Left renal pelvis (tissue), 4 donors: ENCODE results near the gene NEU3. TPM values are rescaled to one million over a fixed set of nuclear protein-coding genes. Genes with fewer than 3 reads are reported as not detected.
"Not testable (repeated sequence)": the region's sequence is repeated elsewhere in the genome, so short reads cannot be mapped to it uniquely, and the experiment has no call there.

ENCODE experiments used
- DNase-seq, 4 donors: peaks; one replicate each; pipeline ENCODE4 v3.0.0-alpha.2; 2013; ENCODE audit warnings: low read depth in 4 of 4, low spot score in 3 of 4
- polyA plus RNA-seq, 4 donors: library from polyadenylated mRNA; unstranded; fragments of 120-200 nt; gene quantifications; one replicate each; pipeline ENCODE4 v1.2.1, GENCODE V29; 2013; ENCODE audit not compliant: insufficient read length in 4 of 4

The NEU3 gene
- polyA plus RNA-seq, 4 donors: 7.9 to 12.5 (median 10.5) TPM

DNA sequence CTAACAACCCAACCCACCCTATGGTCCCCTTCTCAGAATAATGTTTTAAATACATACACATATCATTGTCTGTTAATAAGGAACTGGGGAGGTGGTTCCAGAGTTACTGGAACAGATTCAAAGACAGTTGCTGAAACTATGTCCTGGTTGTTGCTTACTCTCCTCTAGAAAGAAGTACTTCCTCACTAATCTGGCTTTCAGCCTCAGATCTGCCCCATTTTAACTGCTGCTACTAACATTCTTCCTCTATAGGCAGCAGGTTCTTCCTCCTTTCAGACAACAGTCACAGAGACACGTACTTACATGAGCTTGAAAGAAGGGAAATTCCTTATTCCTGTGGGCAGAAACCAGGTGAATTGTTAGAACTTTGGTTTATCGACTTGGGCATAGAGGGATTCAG is 8.1 kb upstream of the NEU3 start:
- DNase-seq: no peak

DNA sequence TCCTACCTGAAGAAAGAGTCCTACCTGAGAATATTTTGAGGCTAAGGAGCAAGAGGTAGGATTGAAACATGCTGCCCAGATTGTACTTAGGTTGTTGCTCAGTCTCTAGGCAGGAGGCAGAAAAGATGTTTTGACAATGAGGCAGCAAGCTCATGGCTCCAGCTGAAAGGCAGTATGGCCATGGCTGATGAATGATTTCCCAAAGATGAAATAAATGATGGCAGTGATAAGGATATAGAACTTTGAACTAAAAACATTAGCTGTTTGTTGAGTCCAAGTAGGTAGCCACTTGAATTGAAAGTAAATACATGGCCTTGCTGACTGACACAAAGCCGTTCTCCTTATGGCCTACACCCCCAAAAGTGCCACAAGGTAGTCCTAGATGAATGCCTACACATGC is 6.8 kb upstream of the NEU3 start:
- no peak for DNase-seq

DNA sequence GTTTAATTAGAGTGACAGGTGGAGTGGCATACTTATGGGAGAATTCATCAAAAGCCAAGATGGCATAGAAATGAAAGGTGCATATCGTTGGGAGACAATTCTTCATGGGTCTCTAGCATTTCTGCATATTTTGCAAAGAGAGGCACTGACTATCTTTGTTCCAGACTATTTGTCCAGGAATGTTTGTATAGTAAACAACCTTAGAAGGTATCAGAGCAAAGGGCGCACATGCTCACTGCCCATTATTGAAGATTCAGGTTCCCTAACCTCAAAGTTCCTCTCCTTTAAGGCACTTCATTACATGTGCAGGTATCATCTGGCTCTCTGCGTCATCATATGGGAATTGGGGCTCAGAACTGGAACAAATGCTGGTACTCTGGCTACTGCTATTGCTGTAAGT is 4.7 kb upstream of the NEU3 start:
- no peak for DNase-seq

DNA sequence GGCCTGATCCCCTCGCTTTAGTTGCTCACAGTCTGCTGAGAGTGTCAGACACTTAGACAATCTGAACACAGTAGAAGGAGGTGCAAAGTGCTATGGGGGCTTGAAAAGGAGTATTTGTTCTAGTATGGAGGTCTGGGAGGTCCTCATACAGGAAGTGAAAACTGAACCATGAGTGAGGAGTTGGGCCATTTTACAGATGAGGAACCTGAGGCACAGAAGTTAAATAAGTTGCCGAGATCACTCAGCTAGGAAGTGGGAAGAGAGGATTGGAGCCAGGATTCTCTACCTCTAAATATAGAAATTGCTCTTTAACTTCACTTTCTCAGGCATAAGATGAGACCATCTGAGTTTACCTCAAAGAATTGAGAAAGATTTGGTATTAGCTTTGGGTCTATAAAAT is 4.0 kb upstream of the NEU3 start:
- DNase-seq: no peak

DNA sequence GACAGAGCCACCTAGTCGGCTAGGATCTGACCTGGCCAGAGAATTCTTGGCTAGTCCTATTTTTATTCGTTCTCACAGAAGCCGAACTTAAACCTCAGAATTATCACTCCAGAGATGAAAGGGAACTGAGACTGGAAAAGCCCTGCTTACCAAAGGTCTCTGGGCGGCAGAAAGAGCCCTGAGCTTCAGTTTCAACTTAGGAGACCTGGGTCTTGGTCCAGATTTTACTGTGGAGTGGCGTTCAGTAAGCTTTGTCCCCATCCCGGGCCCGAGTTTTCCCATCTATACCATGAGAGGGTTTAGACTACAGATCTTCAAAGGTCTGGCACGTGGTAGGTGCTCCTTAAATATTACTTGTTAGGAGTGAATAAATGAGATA is 516 bp downstream of the NEU3 start:
- no peak for DNase-seq

DNA sequence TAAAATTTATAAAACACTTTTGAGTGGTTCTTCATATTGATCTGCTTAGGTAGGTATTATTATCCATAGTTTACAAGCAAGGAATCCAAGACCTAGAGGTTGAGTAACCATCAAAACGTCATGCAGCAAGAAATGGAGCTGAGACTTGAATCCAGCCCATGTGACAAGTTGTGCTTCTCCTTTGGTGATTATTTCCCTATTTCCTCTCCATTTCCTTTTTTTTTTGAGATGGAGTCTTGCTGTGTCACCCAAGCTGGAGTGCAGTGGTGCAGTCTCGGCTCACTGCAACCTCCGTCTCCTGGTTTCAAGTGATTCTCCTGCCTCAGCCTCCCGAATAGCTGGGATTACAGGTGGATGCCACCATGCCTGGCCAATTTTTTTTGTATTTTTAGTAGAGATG is 1.4 kb downstream of the NEU3 start:
- not testable (repeated sequence) for DNase-seq

DNA sequence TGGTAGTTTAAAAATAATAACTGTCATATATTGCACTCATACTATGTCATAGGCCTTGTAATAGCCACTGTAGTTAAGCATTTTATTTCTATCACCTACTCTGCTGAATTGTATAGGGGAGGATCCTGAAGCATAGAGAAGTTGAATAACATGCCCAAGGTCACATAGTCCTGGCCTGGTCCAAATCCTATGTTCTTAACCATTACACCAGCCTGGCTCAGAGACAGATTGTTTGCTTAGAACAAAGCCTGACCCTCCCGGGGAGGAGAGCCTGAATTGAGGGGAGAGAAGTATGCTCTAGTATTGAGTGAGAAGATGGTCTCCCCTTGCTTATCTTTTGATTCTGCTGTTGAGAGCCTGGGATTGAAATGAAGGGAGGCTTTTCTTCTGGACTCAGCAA is 2.2 kb downstream of the NEU3 start:
- no peak for DNase-seq

DNA sequence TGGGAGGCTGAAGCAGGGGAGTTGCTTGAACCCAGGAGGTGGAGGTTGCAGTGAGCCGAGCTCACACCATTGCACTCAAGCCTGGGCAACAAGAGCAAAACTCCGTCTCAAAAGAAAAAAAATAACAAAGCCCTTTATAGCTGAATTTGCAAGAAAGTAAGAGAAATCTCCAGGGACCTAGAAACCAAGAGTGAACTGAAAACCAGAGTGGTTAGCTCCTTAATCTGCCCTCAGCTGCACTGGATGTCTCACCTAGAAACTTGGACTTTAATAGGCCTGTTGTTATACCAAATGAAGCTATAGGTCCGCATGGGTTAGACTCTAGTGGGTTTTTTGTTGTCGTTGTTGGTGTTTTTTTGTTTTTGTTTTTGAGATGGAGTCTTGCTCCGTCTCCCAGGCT is 4.1 kb downstream of the NEU3 start:
- no peak for DNase-seq

DNA sequence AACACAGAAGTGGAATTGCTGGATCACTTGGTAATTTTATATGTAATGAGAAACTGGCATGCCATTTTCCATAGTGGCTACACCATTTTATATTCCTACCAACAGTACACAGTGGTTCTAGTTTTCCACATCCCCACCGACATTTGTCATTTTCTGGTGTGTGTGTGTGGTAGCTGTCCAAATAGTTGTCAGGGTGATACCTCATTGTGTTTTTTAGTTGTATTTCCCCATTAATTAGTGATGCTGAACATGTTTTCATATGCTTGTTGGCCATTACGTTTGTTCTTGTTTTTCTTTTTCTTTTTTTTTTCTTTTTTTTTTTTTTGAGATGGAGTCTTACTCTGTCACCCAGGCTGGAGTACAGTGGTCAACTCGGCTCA is 12.2 kb downstream of the NEU3 start:
- DNase-seq: no peak

DNA sequence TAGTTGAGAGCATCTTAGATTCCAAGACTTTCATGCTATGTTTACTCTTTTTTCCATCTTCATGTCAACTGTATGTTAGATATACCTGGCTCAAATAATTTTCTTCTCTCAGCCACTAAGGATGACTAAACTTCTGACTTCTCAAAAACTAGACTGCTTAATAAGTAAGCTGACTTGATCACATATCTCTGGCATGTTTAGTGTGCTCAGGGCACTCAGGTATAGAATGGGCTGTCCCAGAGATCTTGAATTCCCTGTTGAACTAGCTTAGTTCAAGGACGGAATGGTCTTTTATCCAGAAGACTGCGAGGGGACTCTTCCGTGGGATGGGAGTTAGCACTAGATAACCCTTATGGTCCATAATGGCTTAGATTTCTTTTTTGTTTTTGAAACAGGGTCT is 13.0 kb downstream of the NEU3 start:
- no peak for DNase-seq

DNA sequence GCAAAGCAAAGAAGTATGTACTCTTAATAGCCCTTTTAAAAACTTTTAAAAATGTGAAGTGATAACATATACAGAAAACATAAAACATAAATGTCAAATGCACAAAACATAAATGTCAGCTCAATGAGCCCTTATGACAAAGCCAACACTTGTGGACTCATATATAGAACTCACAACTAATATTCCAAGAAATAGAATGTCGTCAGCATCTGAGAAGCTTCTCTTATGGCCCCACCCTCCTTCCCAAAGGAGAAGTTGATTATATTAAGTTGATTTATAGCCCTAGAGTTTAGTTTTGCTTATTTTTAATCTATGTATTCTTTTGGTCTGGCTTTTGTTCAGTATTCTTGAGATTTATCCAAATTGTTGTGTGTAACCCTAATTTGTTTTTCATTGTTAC is 13.8 kb downstream of the NEU3 start:
- no peak for DNase-seq

DNA sequence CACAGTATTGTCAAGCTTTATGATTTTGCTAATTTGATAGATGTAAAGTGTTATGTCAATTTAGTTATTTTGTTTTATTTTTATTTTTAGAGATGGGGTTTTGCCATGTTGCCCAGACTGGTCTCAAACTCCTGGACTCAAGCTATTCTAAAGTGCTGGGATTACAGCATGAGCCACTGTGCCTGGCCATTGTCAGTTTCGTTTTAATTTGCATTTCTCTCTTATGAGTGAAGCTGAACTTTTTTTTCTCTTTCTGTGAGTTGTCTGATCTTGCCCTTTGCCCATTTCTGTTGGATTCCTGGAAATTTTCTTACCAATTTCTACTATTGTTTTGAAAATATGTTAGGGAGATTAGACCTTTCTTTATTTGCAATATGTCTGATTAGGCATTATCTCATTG is 15.5 kb downstream of the NEU3 start:
- no peak for DNase-seq

DNA sequence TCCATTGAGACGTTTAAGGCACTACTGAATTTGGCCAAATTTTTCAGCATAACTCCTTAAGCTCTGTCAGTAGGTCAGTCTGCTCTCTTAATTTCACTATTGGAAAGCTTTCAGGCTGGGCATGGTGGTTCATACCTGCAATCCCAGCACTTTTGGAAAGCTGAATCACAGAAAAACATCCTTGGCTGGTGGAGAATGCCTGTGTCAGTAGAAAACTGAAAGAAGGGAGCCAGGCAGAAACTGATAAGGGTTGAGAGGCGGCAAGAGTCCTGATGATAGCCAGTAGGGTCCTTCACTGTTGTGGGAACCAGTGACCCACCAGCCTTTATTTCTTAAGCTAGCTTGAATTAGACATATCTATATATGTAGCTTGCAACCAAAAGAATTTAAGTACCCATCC is 22.6 kb downstream of the NEU3 start:
- DNase-seq: no peak

DNA sequence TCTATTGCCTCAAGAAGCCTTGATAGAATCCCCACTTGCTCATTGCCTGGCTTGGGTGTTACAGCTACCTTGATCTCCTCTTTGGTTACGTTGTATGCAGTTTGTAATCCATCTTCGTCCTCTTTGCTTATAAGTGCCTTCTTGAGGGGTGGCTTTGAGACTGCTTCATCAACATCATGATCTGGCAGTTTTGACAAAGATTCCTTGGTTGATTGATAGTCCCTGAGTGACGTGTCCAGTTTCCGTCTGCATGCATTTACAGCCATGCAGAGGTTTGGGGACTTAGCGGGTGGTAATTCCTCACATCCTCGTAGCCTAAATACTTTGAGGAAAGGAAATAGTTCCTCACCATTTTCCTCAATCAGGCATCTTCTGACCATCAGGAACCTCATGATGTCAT is 23.1 kb downstream of the NEU3 start:
- DNase-seq: no peak

DNA sequence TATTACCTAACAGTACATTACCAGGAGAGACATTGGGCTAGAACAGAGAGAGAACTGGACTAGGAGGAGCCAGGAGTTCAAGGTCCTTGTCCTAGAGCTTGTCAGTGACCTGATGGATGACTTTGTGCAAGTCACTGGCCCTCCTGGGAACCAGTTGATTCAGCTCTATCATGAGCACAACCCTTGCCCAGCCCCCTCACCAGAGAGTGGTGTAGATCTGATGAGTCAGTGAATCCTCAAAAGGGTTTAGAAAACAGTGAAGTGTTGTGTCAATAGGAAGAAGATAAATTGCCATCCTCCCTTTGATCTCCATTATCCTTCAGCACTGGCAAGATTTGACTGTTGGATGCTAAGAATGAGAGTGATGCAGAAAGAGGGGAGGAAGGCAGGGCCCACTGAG is 24.3 kb downstream of the NEU3 start:
- DNase-seq: no peak

DNA sequence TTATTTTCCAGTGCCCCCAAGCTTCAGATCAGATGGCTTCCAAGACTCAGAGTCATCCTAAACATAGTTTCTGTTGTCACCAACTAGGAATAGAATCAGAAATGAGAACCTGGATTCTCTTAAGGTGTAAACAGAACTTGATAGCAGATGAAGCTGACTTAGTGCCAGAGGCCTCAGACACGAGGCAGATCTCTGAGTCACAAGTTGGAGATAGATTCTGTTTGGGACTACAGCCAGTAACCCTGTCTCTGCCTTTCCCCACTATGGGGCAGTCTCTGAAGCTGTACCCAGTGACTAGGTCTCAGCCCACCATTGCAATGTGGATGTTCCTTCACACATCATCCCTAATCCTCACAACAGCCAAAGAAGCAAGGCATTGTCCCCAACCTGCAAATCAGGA is 25.4 kb downstream of the NEU3 start:
- DNase-seq: no peak

DNA sequence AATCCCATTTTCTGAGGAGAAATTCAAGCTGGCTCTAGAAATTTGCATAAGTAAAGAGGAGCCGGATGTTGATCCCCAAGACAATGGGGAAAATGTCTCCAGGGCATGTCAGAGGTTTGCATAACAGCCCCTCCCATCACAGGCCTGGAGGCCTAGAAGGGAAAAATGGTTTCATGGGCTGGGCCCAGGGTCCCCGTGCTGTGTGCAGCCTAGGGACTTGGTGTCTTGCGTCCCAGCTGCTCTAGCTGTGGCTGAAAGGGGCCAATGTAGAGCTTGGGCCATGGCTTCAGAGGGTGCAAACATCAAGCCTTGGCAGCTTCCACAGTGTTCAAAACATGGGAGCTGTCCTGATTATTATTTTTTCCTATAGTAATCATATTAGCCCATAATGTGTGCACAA is 30.5 kb downstream of the NEU3 start:
- DNase-seq: not testable (repeated sequence)

DNA sequence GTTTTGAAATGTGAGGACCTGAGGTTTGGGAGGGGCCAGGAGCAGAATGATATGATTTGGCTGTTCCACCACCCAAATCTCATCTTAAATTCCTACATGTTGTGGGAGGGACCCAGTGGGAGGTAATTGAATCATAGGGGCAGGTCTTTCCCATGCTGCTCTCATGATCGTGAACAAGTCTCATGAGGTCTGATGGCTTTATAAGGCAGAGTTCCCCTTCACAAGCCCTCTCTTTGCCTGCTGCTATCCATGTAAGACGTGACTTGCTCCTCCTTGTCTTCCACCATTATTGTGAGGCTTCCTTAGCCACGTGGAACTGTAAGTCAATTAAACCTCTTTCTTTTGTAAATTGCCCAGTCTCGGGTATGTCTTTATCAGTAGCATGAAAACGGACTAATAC is 31.6 kb downstream of the NEU3 start:
- DNase-seq: not testable (repeated sequence)

DNA sequence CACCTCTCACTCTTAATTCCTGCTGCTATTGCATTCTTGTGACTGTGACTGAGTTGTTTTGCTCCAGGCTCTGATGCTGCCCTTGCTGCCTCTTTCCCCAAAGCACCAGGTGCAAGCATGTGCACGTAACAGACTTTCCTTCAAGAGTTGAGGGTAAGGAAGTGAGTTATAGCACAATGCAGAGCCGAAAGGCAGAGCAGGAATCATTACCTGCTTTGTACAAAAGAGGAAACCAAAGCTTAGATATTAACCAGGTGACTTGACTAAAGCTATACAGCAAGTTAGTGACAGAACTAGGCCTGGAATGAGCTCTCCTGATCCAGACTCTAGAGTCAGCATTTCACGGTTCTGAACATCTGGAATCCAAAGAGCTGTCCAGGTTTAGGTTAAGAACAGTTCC is 33.6 kb downstream of the NEU3 start:
- no peak for DNase-seq

DNA sequence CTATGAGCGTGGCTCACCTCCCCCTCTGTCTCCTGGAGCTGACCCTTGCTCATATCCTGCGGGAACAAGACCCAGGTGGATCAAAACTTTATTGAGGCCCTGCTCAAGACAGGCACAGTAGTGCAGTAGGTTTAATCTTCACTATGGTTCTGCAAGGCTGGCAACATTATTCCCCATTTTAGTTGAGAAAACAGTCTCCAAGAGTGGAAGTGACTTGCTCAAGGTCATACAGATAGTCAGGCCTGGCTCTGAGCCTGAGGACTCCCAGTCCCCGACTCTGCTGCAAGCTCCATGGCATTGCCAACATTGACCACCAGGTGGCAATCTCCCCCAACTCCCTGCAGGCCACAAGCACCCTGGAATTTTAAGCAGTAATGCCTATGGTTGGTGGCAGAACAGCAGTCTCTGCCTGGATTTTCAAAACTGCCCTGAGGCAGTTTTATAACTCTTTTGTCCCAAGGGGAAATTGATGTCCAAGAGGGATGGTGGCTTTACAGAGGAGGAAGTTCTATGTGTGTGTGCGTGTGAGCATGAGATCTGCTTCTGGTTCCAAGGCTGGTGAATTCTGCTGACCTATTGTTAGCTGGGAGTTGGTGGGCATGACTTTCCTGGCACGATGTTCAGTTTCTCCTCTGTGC is 34.1 kb downstream of the NEU3 start:
- DNase-seq: peak; percentile 51 to 63 (median 56)

DNA sequence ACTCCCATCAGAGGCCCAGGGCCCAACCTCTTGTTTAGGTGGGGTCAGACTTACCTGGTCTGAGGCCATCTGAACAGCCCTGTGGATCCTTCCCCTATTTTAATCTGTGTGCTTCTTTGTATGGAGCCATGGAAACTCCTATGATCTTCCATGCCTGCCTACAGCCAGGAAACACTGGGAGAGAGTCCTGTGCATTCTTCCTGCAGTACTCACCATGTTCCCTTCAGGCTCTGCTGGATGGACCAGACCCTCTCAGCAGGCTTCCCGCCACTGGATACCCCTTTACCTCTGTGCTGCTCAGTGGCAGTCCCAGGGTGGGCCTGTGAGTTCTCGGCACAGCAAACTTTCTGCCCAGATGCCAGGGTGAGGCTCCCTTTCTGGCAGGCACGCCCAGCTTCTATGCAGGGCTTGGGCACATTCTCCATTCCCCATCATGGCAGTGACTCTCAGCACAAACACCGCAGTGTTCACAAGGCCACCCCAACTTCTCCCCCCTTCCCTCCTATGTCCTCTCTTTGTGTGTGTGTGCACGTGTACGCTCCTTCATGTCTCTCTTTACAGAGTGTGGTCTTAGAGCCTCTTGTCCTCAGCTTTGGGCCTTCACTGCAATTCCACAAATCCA is 34.8 kb downstream of the NEU3 start:
- DNase-seq: no peak

DNA sequence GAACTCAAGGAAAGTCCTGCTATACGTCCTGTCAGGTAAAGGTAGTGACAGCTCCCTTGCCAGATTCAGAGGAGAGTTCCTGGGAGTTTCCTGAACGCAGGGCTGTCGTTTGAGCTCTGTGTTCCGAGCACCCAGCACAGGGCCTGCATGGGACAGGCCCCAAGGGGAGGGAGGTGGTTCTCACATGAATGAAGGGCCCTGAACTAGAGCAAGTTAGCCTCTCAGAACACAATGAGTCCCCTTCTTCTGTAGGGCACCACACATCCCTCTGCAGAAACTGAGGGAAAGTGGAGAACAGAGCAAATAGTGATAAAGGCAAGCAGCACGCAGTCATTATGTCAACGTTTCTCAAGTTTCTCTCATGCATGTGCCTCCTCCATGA is 35.3 kb downstream of the NEU3 start:
- DNase-seq: no peak

DNA sequence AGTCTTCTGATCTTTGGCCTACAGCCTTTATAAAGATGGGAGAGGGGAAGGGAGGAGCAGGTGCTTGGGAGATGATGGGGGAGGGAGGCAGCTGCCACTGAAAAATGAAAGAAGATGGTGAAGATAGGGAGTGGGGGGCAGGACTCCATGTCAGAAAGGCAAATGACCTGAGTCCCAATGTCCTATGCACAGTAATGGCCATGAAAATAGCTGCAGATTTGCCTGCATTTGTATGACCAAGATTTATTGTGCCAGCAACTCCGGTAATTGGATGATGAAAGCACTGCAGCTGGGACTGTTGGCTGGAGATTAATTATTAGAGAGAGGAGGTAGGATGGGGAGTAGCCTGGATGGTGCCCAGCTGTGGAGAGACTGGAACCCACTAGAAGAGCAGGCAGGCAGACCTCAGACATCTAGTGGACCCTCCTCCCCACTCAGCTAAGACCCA is 36.1 kb downstream of the NEU3 start:
- no peak for DNase-seq
